ENCODE results near the gene TCP11.

- TF ChIP-seq CTCF (IDR thresholded peaks at IDR 0.05), result no peak
- TF ChIP-seq POLR2A (IDR thresholded peaks at IDR 0.05), result no peak
- TF ChIP-seq POLR2AphosphoS5 (IDR thresholded peaks at IDR 0.05), result no peak
Observed at GRCh38 chr6:35070111-35070510, 71.0 kb downstream of the TCP11 start.
